ENCODE data around the gene ATP1B2.
"Not testable (repeated sequence)": the region's sequence is repeated elsewhere in the genome, so short reads cannot be mapped to it uniquely, and the experiment has no call there.

The ATP1B2 gene

DNA sequence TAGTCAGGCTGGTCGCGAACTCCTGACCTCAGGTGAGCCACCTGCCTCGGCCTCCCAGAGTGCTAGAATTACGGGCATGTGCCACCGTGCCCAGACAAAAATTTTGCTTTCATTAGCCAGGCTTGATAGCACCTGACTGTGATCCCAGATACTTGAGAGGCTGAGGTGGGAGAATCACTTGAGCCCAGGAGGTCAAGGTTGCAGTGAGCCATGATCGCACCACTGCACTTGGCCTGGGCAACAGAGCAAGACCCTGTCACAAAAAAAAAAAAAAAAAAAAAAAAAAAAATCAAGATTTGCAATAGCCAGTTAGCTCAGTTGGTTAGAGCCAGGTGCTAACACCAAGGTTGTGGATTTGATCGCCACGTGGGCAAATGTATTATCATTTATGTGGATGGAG lies 29.9 kb upstream of the ATP1B2 start:
- Histone ChIP-seq H3K9me3 (ENCODE audit: control insufficient read depth in 5 of 5, low read length in 5 of 5) (no peaks in the 10 kb centered on the region), H3K9ac (ENCODE audit: low read length in 5 of 5) (no peak overlapping the region), H3K4me1 (ENCODE audit: control insufficient read depth in 5 of 5, insufficient read depth in 5 of 5, low read length in 5 of 5) (no peaks in the 10 kb centered on the region), H3K4me3 (ENCODE audit: low read depth in 1 of 5, low read length in 5 of 5) (no peak overlapping the region), H3K36me3 (ENCODE audit: control insufficient read depth in 5 of 5, insufficient read depth in 5 of 5, low read length in 5 of 5) (no peaks in the 10 kb centered on the region), H3K27ac (ENCODE audit: low read depth, low read length) (no peak overlapping the region), H3K27me3 (ENCODE audit: control insufficient read depth in 5 of 5, insufficient read depth in 4 of 5, low read length in 5 of 5) (no peaks in the 10 kb centered on the region)

DNA sequence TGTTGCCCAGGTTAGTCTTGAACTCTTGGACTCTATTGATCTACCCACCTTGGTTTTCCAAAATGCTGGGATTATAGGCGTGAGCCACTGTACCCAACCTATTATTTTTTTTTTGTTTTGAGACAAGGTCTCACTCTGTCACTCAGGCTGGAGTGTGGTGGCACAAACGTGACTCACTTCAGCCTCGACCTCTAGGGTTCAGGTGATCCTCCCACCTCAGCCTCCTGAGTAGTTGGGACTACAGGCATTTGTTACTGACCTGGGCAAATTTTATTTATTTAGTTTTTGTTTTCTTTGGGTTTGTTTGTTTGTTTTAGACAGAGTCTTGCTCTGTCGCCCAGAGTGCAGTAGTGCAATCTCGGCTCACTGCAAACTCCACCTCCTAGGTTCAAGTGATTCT lies 27.1 kb upstream of the ATP1B2 start:
- no peaks in the 10 kb centered on the region for H3K36me3 ChIP-seq (ENCODE audit: control insufficient read depth in 5 of 5, insufficient read depth in 5 of 5, low read length in 5 of 5)
- H3K9ac ChIP-seq (ENCODE audit: low read length in 5 of 5), result no peak overlapping the region
- H3K27ac ChIP-seq (ENCODE audit: low read depth, low read length), result no peak overlapping the region
- peaks cover 3 to 14% (median 12%) of the 10 kb centered on the region in 5 donors for H3K4me1 ChIP-seq (ENCODE audit: control insufficient read depth in 5 of 5, insufficient read depth in 5 of 5, low read length in 5 of 5)
- no peaks in the 10 kb centered on the region for H3K27me3 ChIP-seq (ENCODE audit: control insufficient read depth in 5 of 5, insufficient read depth in 4 of 5, low read length in 5 of 5)
- no peak overlapping the region for H3K4me3 ChIP-seq (ENCODE audit: low read depth in 1 of 5, low read length in 5 of 5)
- H3K9me3 ChIP-seq (ENCODE audit: control insufficient read depth in 5 of 5, low read length in 5 of 5), result no peaks in the 10 kb centered on the region

DNA sequence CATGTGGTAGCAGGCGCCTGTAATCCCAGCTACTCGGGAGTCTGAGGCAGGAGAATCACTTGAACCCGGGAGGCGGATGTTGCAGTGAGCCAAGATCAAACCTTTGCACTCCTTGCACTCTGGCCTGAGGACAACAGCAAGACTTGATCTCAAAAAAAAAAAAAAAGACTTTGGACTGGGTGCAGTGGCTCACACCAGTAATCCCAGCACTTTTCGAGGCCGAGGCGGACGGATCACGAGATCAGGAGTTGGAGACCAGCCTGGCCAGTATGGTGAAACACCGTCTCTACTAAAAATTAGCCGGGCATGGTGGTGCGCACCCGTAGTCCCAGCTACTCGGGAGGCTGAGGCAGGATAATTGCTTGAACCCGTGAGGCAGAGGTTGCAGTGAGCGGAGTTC lies 25.0 kb upstream of the ATP1B2 start:
- not testable (repeated sequence) for H3K9me3 ChIP-seq (ENCODE audit: control insufficient read depth in 5 of 5, low read length in 5 of 5); H3K4me3 ChIP-seq (ENCODE audit: low read depth in 1 of 5, low read length in 5 of 5); H3K27ac ChIP-seq (ENCODE audit: low read depth, low read length); H3K36me3 ChIP-seq (ENCODE audit: control insufficient read depth in 5 of 5, insufficient read depth in 5 of 5, low read length in 5 of 5); H3K27me3 ChIP-seq (ENCODE audit: control insufficient read depth in 5 of 5, insufficient read depth in 4 of 5, low read length in 5 of 5); H3K9ac ChIP-seq (ENCODE audit: low read length in 5 of 5)
- peaks cover 3 to 14% (median 12%) of the 10 kb centered on the region in 5 donors for H3K4me1 ChIP-seq (ENCODE audit: control insufficient read depth in 5 of 5, insufficient read depth in 5 of 5, low read length in 5 of 5)

DNA sequence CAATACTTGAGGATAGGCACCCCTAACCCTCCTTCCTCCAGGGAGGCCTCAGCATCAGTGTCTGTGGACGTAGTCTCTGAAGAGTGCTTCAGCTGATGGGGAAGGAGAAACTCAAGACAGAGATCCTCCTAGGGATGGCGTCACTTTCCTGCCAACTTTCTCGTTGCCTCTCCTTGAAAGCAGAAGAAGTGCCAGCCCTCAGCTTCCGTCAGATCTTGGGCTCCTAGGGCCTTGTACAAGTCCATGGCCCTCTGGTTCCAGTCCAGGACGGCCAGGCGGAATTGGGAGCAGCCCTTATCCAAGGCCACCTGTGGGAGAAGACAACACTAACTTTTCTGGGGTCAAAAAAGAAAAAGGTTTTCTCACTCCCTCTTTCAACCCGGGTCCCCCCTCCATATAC lies 24.4 kb upstream of the ATP1B2 start:
- peak overlapping the region in 1 of 5 donors; percentile 76 for H3K4me3 ChIP-seq (ENCODE audit: low read depth in 1 of 5, low read length in 5 of 5)
- no peaks in the 10 kb centered on the region for H3K9me3 ChIP-seq (ENCODE audit: control insufficient read depth in 5 of 5, low read length in 5 of 5)
- H3K4me1 ChIP-seq (ENCODE audit: control insufficient read depth in 5 of 5, insufficient read depth in 5 of 5, low read length in 5 of 5), result peaks cover 3 to 14% (median 12%) of the 10 kb centered on the region in 5 donors
- no peaks in the 10 kb centered on the region for H3K27me3 ChIP-seq (ENCODE audit: control insufficient read depth in 5 of 5, insufficient read depth in 4 of 5, low read length in 5 of 5)
- peak overlapping the region in 3 of 5 donors; percentile 93 to 94 (median 94) for H3K9ac ChIP-seq (ENCODE audit: low read length in 5 of 5)
- H3K27ac ChIP-seq (ENCODE audit: low read depth, low read length), result no peak overlapping the region
- H3K36me3 ChIP-seq (ENCODE audit: control insufficient read depth in 5 of 5, insufficient read depth in 5 of 5, low read length in 5 of 5), result no peaks in the 10 kb centered on the region

DNA sequence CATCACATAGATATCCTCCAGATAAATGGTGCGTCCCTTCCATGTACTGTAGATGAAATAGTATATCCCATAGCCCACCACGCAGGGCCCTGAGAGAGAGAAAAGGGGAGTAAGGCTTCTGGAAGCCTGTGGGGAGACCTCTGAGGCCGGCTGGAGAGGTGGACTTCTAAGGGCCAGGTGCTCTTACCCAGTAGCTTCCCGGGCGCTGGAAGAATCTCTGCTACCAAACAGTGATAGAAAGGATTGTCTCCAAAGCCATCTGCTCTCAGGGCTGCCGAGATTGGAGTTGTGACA lies 23.8 kb upstream of the ATP1B2 start:
- Histone ChIP-seq H3K27ac (ENCODE audit: low read depth, low read length) (peak overlapping the region; percentile 87), H3K4me1 (ENCODE audit: control insufficient read depth in 5 of 5, insufficient read depth in 5 of 5, low read length in 5 of 5) (peaks cover 3 to 14% (median 12%) of the 10 kb centered on the region in 5 donors), H3K4me3 (ENCODE audit: low read depth in 1 of 5, low read length in 5 of 5) (peak overlapping the region; percentile 76 to 85 (median 81)), H3K27me3 (ENCODE audit: control insufficient read depth in 5 of 5, insufficient read depth in 4 of 5, low read length in 5 of 5) (no peaks in the 10 kb centered on the region), H3K9me3 (ENCODE audit: control insufficient read depth in 5 of 5, low read length in 5 of 5) (no peaks in the 10 kb centered on the region), H3K36me3 (ENCODE audit: control insufficient read depth in 5 of 5, insufficient read depth in 5 of 5, low read length in 5 of 5) (no peaks in the 10 kb centered on the region), H3K9ac (ENCODE audit: low read length in 5 of 5) (peak overlapping the region; percentile 80 to 94 (median 93))

DNA sequence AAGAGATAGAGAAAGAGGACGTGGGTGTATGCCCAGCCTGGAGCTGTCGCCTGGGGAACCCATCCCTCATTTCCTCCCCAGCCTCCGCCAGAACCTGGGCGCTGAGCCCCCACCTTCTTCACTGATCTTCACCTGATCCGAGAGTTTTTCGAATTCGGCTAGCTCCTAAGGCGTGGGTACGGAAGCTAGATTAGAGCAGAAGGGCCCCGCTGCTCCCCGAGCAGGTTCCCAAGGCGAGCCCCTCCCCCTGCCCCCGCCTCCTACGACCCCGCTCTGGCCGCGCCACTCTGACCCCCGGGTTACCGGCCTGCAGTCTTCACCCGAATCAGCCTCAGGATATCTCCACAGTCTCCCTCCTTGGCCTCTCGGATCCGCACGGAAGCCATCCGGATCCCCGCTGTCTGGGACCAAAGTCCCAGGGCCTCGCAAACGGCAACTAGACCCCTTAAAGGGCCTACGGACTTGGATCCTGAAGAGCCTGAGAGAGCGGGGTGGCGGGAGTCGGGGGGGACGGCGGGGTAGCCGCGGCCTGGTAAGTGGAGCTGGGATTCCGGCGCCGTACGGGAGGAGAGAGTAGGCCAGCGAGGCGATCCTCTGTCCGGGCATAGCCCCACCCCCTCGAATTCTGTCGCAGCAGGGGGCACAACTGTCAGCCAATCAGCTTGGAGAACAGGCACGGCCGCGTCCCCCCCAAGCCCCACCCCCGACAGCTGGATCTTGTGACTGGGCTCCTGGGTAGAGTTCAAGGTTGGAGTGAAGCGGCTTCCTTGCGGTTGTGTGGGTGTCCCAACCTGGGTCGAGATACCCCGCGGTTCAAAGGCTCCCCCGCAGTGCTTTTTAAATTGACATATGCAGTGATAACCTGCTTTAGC lies 23.2 kb upstream of the ATP1B2 start, which contains the start of gene SAT2:
TSS of gene SAT2 (minus strand) at position 572 of the 872 bp plus-strand sequence. CDS start at position 386, 186 bp downstream.
- no peaks in the 10 kb centered on the region for H3K27me3 ChIP-seq (ENCODE audit: control insufficient read depth in 5 of 5, insufficient read depth in 4 of 5, low read length in 5 of 5)
- no peaks in the 10 kb centered on the region for H3K9me3 ChIP-seq (ENCODE audit: control insufficient read depth in 5 of 5, low read length in 5 of 5)
- peak within 1 kb of the TSS; percentile 87 for H3K27ac ChIP-seq (ENCODE audit: low read depth, low read length)
- peak within 1 kb of the TSS; percentile 76 to 85 (median 81) for H3K4me3 ChIP-seq (ENCODE audit: low read depth in 1 of 5, low read length in 5 of 5)
- H3K4me1 ChIP-seq (ENCODE audit: control insufficient read depth in 5 of 5, insufficient read depth in 5 of 5, low read length in 5 of 5), result peaks cover 3 to 14% (median 12%) of the 10 kb centered on the region in 5 donors
- peak within 1 kb of the TSS; percentile 80 to 94 (median 93) for H3K9ac ChIP-seq (ENCODE audit: low read length in 5 of 5)
- no peaks in the 10 kb centered on the region for H3K36me3 ChIP-seq (ENCODE audit: control insufficient read depth in 5 of 5, insufficient read depth in 5 of 5, low read length in 5 of 5)

DNA sequence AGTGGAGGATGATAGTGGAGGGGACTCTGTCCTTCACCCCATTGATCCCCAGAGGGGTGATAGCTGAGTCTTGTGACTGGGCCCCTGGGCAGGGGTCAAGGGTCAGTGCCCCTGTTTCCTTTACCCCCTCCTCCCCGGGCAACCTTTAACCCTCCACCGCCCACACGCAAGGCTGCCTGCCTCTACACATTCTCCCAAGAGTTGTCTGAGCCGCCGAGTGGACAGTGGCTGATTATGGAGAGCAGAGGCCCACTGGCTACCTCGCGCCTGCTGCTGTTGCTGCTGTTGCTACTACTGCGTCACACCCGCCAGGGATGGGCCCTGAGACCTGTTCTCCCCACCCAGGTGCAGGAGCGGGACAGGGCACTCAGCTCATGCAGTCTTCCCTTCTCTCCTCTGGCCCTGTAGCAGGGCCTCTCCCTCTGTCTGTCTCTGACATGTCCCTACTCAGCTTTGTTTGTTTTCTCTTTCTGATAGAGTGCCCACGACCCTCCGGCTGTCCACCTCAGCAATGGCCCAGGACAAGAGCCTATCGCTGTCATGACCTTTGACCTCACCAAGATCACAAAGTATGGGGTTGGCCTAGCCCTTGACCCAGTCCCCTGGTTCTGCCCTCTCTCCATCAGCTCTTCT lies 20.7 kb upstream of the ATP1B2 start, which contains the start of gene SHBG:
TSS of gene SHBG (plus strand) at position 197 of the 633 bp plus-strand sequence. CDS start at position 235, 38 bp downstream.
- Histone ChIP-seq H3K4me3 (ENCODE audit: low read depth in 1 of 5, low read length in 5 of 5) (no peak within 1 kb of the TSS), H3K4me1 (ENCODE audit: control insufficient read depth in 5 of 5, insufficient read depth in 5 of 5, low read length in 5 of 5) (peaks cover 3 to 14% (median 12%) of the 10 kb centered on the region in 5 donors), H3K9ac (ENCODE audit: low read length in 5 of 5) (no peak within 1 kb of the TSS), H3K27ac (ENCODE audit: low read depth, low read length) (no peak within 1 kb of the TSS), H3K27me3 (ENCODE audit: control insufficient read depth in 5 of 5, insufficient read depth in 4 of 5, low read length in 5 of 5) (peaks cover 0 to 2% (median 0%) of the 10 kb centered on the region in 5 donors), H3K9me3 (ENCODE audit: control insufficient read depth in 5 of 5, low read length in 5 of 5) (no peaks in the 10 kb centered on the region), H3K36me3 (ENCODE audit: control insufficient read depth in 5 of 5, insufficient read depth in 5 of 5, low read length in 5 of 5) (no peaks in the 10 kb centered on the region)

DNA sequence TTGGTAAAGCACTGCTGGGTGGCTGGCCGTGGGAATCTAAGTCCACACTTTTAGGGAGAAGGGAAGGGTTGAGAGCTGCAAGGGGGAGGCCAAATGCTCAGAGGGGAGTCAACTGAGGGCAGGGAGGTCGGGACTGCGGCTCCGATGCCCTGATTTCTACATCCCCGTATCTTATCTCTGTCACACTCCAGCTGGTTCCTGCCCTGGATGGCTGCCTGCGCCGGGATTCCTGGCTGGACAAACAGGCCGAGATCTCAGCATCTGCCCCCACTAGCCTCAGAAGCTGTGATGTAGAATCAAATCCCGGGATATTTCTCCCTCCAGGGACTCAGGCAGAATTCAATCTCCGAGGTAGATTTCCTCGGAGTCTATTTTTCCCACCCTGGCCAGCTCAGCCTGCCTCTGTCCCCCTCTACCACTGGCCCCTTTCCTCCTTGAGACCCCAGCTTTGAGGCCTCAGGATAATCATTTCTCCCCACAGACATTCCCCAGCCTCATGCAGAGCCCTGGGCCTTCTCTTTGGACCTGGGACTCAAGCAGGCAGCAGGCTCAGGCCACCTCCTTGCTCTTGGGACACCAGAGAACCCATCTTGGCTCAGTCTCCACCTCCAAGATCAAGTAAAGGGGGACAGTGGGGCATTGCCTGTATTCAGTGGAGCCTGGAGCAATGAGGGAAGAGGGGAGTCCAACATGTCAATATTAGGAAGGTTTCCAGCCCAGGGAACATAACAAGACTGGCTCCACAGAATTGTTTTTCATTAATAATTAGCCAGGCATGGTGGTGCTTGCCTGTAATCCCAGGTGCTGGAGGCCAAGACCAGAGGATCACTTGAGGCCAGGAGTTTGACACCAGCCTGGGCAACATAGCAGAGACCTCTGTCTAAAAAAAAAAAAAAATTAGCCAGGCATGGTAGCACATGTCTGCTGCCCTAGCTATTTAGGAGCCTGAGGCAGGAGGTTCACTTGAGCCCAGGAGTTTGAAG lies 19.0 kb upstream of the ATP1B2 start:
- Histone ChIP-seq H3K9me3 (ENCODE audit: control insufficient read depth in 5 of 5, low read length in 5 of 5) (no peaks in the 10 kb centered on the region), H3K4me3 (ENCODE audit: low read depth in 1 of 5, low read length in 5 of 5) (no peak overlapping the region), H3K27ac (ENCODE audit: low read depth, low read length) (no peak overlapping the region), H3K27me3 (ENCODE audit: control insufficient read depth in 5 of 5, insufficient read depth in 4 of 5, low read length in 5 of 5) (peaks cover 0 to 2% (median 0%) of the 10 kb centered on the region in 5 donors), H3K4me1 (ENCODE audit: control insufficient read depth in 5 of 5, insufficient read depth in 5 of 5, low read length in 5 of 5) (peaks cover 3 to 10% (median 9%) of the 10 kb centered on the region in 5 donors), H3K9ac (ENCODE audit: low read length in 5 of 5) (peak overlapping the region in 1 of 5 donors; percentile 15), H3K36me3 (ENCODE audit: control insufficient read depth in 5 of 5, insufficient read depth in 5 of 5, low read length in 5 of 5) (no peaks in the 10 kb centered on the region)

DNA sequence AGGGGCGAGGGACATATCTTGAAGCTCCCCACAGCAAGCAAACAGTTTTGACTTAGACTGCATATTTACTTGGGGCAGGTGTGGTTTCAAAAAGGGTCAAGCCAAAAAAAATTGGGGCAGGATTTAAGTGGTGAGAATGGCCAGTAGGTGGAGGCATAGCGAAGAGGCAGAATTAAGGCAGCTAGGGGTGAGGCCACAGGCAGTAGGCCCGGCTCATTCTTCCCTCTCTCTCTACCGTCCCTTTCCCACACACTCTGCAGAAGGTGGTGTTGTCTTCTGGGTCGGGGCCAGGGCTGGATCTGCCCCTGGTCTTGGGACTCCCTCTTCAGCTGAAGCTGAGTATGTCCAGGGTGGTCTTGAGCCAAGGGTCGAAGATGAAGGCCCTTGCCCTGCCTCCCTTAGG lies 18.2 kb upstream of the ATP1B2 start:
- Histone ChIP-seq H3K27me3 (ENCODE audit: control insufficient read depth in 5 of 5, insufficient read depth in 4 of 5, low read length in 5 of 5) (peaks cover 0 to 2% (median 0%) of the 10 kb centered on the region in 5 donors), H3K9ac (ENCODE audit: low read length in 5 of 5) (peak overlapping the region in 1 of 5 donors; percentile 69), H3K27ac (ENCODE audit: low read depth, low read length) (no peak overlapping the region)

More for the DNA sequence above, 18.2 kb upstream of the ATP1B2 start:
- peaks cover 0 to 4% (median 3%) of the 10 kb centered on the region in 5 donors for H3K4me1 ChIP-seq (ENCODE audit: control insufficient read depth in 5 of 5, insufficient read depth in 5 of 5, low read length in 5 of 5)
- H3K4me3 ChIP-seq (ENCODE audit: low read depth in 1 of 5, low read length in 5 of 5), result no peak overlapping the region
- H3K36me3 ChIP-seq (ENCODE audit: control insufficient read depth in 5 of 5, insufficient read depth in 5 of 5, low read length in 5 of 5), result no peaks in the 10 kb centered on the region
- H3K9me3 ChIP-seq (ENCODE audit: control insufficient read depth in 5 of 5, low read length in 5 of 5), result no peaks in the 10 kb centered on the region
